ENCODE results near the gene YTHDC2. TPM values are rescaled to one million over a fixed set of nuclear protein-coding genes. Genes with fewer than 3 reads are reported as not detected.

YTHDC2 gene
- total and polyA plus RNA-seq, 10 of the 15 experiments (the other 5 are each of a cell fraction or from before 2014, with no cell fraction given), result 3.8 to 25.8 (median 16.4) TPM

- no peak overlapping the region for H3K27ac ChIP-seq (ENCODE audit: control insufficient read depth, insufficient read depth)
- no peaks in the 10 kb centered on the region for H3K9me3 ChIP-seq (replicated peaks; ENCODE audit: control insufficient read depth, insufficient read depth, low read length)
- no peaks in the 10 kb centered on the region for H3K36me3 ChIP-seq (ENCODE audit: control insufficient read depth in 2 of 2, insufficient read depth in 2 of 2, low read length in 1 of 2)
- H3K4me3 ChIP-seq, result no peak overlapping the region
- H3K79me2 ChIP-seq (ENCODE audit: control insufficient read depth, insufficient read depth, low read length), result peaks cover 6% of the 10 kb centered on the region
- ChIA-PET SMC1A (ENCODE audit: uncharacterized antibody, unreplicated experiment) (no interaction called here), CTCF (interaction anchor here (2.6 kb wide), 1 partner anchor 513 kb away, joined by 34 read pairs; no protein-coding TSS in a partner anchor), POLR2A (no interaction called here), RAD21 (ENCODE audit: unreplicated experiment) (no interaction called here)
- intact Hi-C loops (cut with micrococcal nuclease; ENCODE audit: unreplicated experiment) (loop anchor here (10.0 kb wide), 1 partner anchor 464 kb away; no protein-coding TSS in a partner anchor), in situ Hi-C loops (cut with MboI) (no loop called here)
- no peak overlapping the region for H3K4me2 ChIP-seq (ENCODE audit: control insufficient read depth, insufficient read depth)
- DNase-seq (ENCODE audit: low read depth, low spot score) (no peak), FAIRE-seq (no peak), ATAC-seq (no peak)
- H3K27me3 ChIP-seq (replicated peaks in 1 of 2; ENCODE audit: control insufficient read depth in 2 of 2, insufficient read depth in 2 of 2, low read length in 1 of 2), result no peaks in the 10 kb centered on the region
- BruUV-seq (replicated peaks), result no TSS peak
- H3K4me1 ChIP-seq (ENCODE audit: control insufficient read depth, insufficient read depth, low read length), result no peaks in the 10 kb centered on the region; the same call in 1 of the 2 replicates
- no peak overlapping the region for H2AFZ ChIP-seq (ENCODE audit: control insufficient read depth, low read depth, low read length)
- no peaks in the 10 kb centered on the region for H4K20me1 ChIP-seq (ENCODE audit: control insufficient read depth, insufficient read depth)
- no peak overlapping the region for H3K9ac ChIP-seq (ENCODE audit: control insufficient read depth, insufficient read depth, low read length)
- TF ChIP-seq ZNF622 (IDR thresholded peaks at IDR 0.05), result no peak
- TF ChIP-seq ZBTB40 (IDR thresholded peaks at IDR 0.05; ENCODE audit: borderline replicate concordance), result no peak
- no peak for TF ChIP-seq YBX1 (IDR thresholded peaks at IDR 0.05)
- TF ChIP-seq POU2F2 (IDR thresholded peaks at IDR 0.05; ENCODE audit: borderline replicate concordance, low read depth, low read length), result no peak
- TF ChIP-seq CTCF (IDR thresholded peaks at IDR 0.05 in 2 of 3, conservative IDR thresholded peaks at IDR 0.05 in 1 of 3; ENCODE audit: control insufficient read depth in 2 of 3, extremely low read depth in 1 of 3, insufficient read depth in 1 of 3, low read depth in 3 of 3, low read length in 3 of 3), result no peak
- no peak for TF ChIP-seq BCLAF1 (IDR thresholded peaks at IDR 0.05)
- TF ChIP-seq CHD1 (IDR thresholded peaks at IDR 0.05; ENCODE audit: low read depth, low read length), result no peak
- no peak for TF ChIP-seq SP1 (IDR thresholded peaks at IDR 0.05; ENCODE audit: low read depth, low read length)
- TF ChIP-seq SMAD5 (IDR thresholded peaks at IDR 0.05; ENCODE audit: low read depth), result no peak
- no peak for TF ChIP-seq GATAD2B (conservative IDR thresholded peaks at IDR 0.05; ENCODE audit: low read depth)
- TF ChIP-seq HDGF (IDR thresholded peaks at IDR 0.05), result no peak
- no peak for TF ChIP-seq TBL1XR1 (IDR thresholded peaks at IDR 0.05; ENCODE audit: low read depth, low read length)
- TF ChIP-seq RCOR1 (conservative IDR thresholded peaks at IDR 0.05; ENCODE audit: low read depth, low read length), result no peak
- no peak for TF ChIP-seq WRNIP1 (IDR thresholded peaks at IDR 0.05; ENCODE audit: borderline replicate concordance, low read depth, low read length)
- TF ChIP-seq ATF7 (IDR thresholded peaks at IDR 0.05; ENCODE audit: low read depth), result no peak
- TF ChIP-seq PKNOX1 (IDR thresholded peaks at IDR 0.05), result no peak
- TF ChIP-seq ZZZ3 (IDR thresholded peaks at IDR 0.05; ENCODE audit: control insufficient read depth, insufficient read length, low read depth), result no peak
These were observed 4.7 kb upstream of the YTHDC2 start for GRCh38 chr5:113508756-113509155.
